HG03159 (cell line): ENCODE results near the gene CCT6B.

Experiments used
- ATAC-seq: cut with Tn5 transposase; IDR thresholded peaks from one replicate; pipeline ENCODE4 v1.9.1; 2021; ENCODE audit warnings: mild to moderate bottlenecking, moderate library complexity; ENCODE audit not compliant: unreplicated experiment

CCT6B gene

DNA sequence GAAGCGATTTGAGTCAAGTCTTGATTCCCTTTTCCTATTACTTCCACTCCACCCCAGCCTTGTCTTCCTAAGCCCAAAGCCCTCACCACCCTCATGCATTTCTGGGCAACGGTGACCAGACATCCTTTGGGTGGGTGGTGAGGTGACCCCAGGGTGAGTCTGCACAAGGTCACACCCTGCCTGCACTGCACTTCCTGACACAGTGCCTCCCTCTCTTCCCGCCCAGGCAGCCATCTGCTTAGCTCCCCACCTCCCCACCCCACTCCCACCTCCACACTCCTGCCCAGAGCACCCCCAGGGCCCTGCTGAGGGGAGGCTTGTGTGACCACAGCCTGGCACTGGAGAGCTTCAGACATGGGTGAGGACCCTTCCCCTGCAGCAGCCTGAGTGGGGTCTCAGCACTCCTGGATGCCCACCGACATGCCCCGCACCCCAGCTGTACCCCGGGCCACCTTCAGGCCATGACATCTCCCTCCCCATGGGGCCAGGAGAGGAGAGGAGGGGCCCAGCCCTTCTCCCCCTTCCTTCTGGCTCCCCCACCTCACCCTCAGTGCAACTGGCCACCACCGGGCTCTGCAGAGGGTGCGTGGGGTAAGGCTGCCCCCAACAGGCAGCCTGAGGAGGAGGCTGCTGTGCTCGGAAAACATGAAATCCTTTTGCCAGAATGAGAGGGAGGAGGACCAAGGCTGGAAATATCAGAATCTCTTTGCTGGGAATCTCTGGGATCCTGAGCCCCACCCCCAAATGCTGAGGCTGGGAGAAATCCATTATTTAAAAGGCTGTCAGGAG is 68.6 kb downstream of the CCT6B start:
- no peak for ATAC-seq

- ATAC-seq: no peak
Observed at GRCh38 chr17:34886831-34887230, 74.4 kb downstream of the CCT6B start.

DNA sequence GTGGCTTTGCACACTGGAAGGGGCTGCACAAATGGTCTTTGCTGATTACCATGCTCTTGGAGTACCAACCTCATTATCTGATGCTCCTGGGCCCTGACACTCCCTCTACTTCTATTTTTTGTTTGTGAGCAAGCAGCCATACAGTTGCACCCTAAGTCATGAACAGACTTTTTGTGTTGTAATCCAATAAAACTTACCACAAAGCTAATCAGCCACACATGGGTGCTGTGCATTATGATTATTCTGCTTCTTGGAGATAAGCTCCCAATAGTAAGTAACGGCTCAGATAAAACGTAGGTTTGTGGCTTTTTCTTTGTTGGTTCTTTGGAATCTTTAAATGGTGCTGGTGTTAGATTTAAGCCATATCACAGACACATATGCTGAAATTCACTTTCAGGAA is 76.2 kb downstream of the CCT6B start:
- no peak for ATAC-seq

DNA sequence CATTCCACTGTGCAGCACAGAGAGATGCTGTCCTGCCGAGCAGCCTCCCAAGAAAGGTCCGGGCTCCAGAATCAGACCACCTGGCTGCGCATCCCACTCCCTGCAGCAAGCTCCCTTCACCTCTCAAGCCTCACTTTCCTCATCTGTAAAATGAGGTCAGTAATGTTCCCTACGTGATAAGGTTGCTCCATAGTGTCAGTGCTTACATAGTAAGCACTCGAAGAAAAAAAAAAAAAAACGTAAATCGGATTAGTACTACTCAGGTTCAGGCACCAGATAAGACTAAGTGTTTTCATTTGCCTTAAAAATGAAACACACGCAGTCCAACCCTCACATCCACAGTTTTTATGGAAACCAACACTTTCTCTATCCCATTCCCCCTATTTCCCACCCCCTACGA is 76.7 kb downstream of the CCT6B start:
- ATAC-seq: no peak

DNA sequence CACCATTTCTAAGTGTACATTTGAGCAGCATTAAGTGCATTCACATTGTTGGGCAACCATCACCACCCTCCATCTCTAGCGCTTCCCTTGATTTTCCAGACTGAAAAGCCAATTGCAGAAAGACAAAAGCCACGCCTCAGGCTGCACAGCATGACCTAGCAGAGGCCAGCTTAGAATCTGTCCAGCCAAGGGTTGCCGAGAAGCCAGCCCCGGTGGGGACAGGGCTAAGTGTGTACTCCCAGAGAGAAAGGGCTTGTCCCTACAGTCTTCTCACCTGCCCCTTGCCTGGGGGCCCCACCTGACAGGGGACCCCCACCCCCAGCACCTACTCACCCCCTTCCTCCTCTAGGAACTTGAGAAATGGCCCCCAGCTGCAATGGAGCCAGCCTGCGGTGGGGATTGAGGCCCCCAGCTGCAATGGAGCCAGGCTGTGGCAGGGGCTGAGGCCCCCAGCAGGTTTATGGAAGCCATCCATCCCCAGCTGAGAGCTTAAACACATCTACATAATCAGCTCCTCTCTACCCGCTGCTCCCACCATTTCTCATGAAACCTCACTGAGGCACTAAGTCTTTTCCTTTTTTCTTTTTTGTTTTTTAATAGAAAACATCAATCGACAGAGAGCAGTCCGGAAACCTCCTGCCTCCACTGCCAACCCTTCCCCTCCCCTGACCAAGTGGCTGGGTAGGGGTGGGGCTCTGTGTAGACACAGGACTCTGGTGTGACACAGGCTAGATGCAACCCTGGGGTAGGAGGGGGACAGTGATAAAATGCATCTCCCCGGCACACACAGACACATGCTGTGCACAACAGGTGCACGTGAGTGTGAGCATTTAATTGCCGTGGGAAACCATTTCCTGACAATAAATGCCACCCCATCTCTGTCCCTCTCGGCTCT is 77.9 kb downstream of the CCT6B start:
- no peak for ATAC-seq

- ATAC-seq: no peak
Observed at GRCh38 chr17:34879146-34879545, 82.1 kb downstream of the CCT6B start.
